IgD-negative memory B cell (primary cell): Measurements from ENCODE around the gene GRK6. TPM values are rescaled to one million over a fixed set of nuclear protein-coding genes. Genes with fewer than 3 reads are reported as not detected.
A peak's percentile ranks its signal among the peaks of the same experiment; 100 is the strongest.

ENCODE experiments used
- H3K27ac Mint-ChIP-seq, 3 donors: one replicate each; pipeline ENCODE4 v1.8.0; 2020 to 2022; ENCODE audit warnings: mild to moderate bottlenecking in 3 of 3, mixed read lengths in 3 of 3, moderate library complexity in 1 of 3
- H3K27me3 Mint-ChIP-seq: one replicate; pipeline ENCODE4 v1.8.0; 2021; ENCODE audit warnings: mixed read lengths
- H3K36me3 Mint-ChIP-seq: one replicate; pipeline ENCODE4 v1.8.0; 2020; ENCODE audit warnings: mild to moderate bottlenecking, mixed read lengths
- H3K4me1 Mint-ChIP-seq, 3 donors: one replicate each; pipeline ENCODE4 v1.8.0; 2020 to 2022; ENCODE audit warnings: mixed read lengths in 3 of 3, mild to moderate bottlenecking in 1 of 3
- H3K4me3 Mint-ChIP-seq, 4 donors: one replicate each; pipeline ENCODE4 v1.8.0; 2020 to 2022; ENCODE audit warnings: mild to moderate bottlenecking in 4 of 4, mixed read lengths in 4 of 4, moderate library complexity in 3 of 4
- H3K9me3 Mint-ChIP-seq, 3 donors: one replicate each; pipeline ENCODE4 v1.8.0; 2020 to 2021; ENCODE audit warnings: mixed read lengths in 3 of 3, mild to moderate bottlenecking in 1 of 3
- polyA plus RNA-seq: library from polyadenylated mRNA; unstranded; fragments of 300-500 nt; fragmentation: Illumina TruSeq; gene quantifications from one replicate; pipeline ENCODE4 v1.2.3, GENCODE V29; 2021

The GRK6 gene
- polyA plus RNA-seq, 1 donor from 2014 or later, result 107 TPM

- Mint-ChIP-seq H3K9me3 (no peaks in the 10 kb centered on the region), H3K27ac (peak overlapping the region in 2 of 3 donors; percentile 46 to 88), H3K27me3 (peaks cover 5% of the 10 kb centered on the region), H3K4me3 (peak overlapping the region in 3 of 4 donors; percentile 12 to 60 (median 51)), H3K4me1 (peaks cover 14 to 25% (median 21%) of the 10 kb centered on the region in 3 donors), H3K36me3 (no peaks in the 10 kb centered on the region)
These were observed 35.8 kb upstream of the GRK6 start for GRCh38 chr5:177390363-177391300.

- Mint-ChIP-seq H3K36me3 (no peaks in the 10 kb centered on the region), H3K4me1 (peaks cover 14 to 22% (median 21%) of the 10 kb centered on the region in 3 donors), H3K4me3 (no peak overlapping the region), H3K9me3 (no peaks in the 10 kb centered on the region), H3K27ac (no peak overlapping the region), H3K27me3 (peaks cover 5% of the 10 kb centered on the region)
These were observed 33.7 kb upstream of the GRK6 start for GRCh38 chr5:177392765-177393164.

- no peak overlapping the region for H3K4me3 Mint-ChIP-seq
- H3K27me3 Mint-ChIP-seq, result peaks cover 5% of the 10 kb centered on the region
- H3K27ac Mint-ChIP-seq, result no peak overlapping the region
- H3K4me1 Mint-ChIP-seq, result peaks cover 14 to 22% (median 19%) of the 10 kb centered on the region in 3 donors
- no peaks in the 10 kb centered on the region for H3K36me3 Mint-ChIP-seq
- H3K9me3 Mint-ChIP-seq, result no peaks in the 10 kb centered on the region
These were observed 33.2 kb upstream of the GRK6 start for GRCh38 chr5:177393206-177393765.

DNA sequence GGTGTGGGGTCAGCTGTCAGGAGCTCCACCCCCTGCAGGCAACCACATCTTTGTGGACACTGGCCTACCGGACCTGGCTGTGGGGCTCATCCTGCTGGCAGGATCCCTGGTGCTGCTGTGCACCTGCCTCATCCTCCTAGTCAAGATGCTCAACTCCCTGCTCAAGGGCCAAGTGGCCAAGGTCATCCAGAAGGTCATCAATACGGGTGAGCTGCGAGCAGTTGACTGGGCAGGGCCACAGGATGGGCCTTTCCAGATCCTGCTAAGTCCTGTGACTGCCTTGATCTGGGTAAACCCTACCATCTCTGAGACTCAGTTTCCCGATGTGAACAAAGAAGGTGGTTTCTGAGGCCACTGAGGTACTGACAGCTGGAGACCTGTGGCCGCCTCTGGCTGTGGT lies 32.5 kb upstream of the GRK6 start:
- Mint-ChIP-seq H3K4me1 (peaks cover 9 to 18% (median 13%) of the 10 kb centered on the region in 3 donors), H3K9me3 (no peaks in the 10 kb centered on the region), H3K4me3 (no peak overlapping the region), H3K27ac (no peak overlapping the region), H3K36me3 (no peaks in the 10 kb centered on the region), H3K27me3 (peaks cover 5% of the 10 kb centered on the region)

DNA sequence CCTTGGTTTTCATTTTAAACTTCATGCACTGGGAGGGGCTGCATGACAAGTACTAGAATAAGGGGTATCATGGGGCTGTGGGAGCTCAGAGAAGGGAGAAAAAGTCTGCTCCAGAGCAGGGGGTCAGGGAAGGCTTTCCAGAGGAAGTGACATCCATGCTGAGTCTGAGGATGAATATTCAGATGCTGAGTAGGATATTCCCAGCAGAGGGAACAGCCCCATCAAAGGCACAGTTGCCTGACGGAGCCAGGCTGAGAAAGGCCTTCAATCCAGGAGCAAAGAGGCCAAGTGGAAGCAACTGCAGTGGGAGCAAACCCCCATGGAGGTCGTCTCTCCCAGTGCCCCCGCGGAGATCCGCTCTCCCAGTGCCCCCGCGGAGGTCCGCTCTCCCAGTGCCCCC lies 30.4 kb upstream of the GRK6 start:
- peak overlapping the region in 1 of 3 donors; percentile 50 for H3K27ac Mint-ChIP-seq
- H3K36me3 Mint-ChIP-seq, result no peaks in the 10 kb centered on the region
- H3K27me3 Mint-ChIP-seq, result no peaks in the 10 kb centered on the region
- no peaks in the 10 kb centered on the region for H3K9me3 Mint-ChIP-seq
- H3K4me3 Mint-ChIP-seq, result no peak overlapping the region
- H3K4me1 Mint-ChIP-seq, result peaks cover 0 to 3% (median 0%) of the 10 kb centered on the region in 3 donors

DNA sequence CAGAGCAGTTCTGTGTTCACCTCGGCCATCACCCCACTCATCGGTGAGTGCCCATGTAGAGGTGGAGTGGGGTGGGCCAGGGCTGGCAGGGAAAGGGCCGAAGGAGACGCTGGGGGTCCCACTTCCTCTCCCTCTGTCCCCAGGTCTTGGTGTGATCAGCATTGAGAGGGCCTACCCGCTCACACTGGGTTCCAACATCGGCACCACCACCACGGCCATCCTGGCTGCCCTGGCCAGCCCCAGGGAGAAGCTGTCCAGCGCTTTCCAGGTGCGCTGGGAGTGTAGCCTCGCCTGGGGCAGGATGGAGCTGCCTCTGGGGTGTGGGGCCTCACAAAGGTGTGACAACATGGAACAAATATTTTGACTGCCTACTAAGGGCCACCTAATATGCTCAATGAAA lies 29.7 kb upstream of the GRK6 start:
- Mint-ChIP-seq H3K27me3 (peaks cover under 1% of the 10 kb centered on the region), H3K27ac (no peak overlapping the region), H3K9me3 (no peaks in the 10 kb centered on the region), H3K4me1 (peaks cover 0 to 3% (median 0%) of the 10 kb centered on the region in 3 donors), H3K36me3 (no peaks in the 10 kb centered on the region), H3K4me3 (no peak overlapping the region)

DNA sequence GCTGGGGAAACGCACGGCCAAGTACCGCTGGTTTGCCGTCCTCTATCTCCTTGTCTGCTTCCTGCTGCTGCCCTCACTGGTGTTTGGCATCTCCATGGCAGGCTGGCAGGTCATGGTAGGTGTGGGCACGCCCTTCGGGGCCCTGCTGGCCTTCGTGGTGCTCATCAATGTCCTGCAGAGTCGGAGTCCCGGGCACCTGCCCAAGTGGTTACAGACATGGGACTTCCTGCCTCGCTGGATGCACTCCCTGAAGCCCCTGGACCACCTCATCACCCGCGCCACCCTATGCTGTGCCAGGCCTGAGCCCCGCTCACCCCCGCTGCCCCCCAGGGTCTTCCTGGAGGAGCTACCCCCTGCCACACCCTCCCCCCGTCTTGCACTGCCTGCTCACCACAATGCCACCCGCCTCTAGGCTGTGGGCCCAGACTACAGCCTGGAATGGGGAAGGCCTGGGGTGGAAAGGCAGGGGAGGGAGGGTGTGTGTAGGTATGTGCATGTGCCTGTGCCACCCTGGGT lies 28.5 kb upstream of the GRK6 start:
- peak overlapping the region in 1 of 3 donors; percentile 64 for H3K27ac Mint-ChIP-seq

DNA sequence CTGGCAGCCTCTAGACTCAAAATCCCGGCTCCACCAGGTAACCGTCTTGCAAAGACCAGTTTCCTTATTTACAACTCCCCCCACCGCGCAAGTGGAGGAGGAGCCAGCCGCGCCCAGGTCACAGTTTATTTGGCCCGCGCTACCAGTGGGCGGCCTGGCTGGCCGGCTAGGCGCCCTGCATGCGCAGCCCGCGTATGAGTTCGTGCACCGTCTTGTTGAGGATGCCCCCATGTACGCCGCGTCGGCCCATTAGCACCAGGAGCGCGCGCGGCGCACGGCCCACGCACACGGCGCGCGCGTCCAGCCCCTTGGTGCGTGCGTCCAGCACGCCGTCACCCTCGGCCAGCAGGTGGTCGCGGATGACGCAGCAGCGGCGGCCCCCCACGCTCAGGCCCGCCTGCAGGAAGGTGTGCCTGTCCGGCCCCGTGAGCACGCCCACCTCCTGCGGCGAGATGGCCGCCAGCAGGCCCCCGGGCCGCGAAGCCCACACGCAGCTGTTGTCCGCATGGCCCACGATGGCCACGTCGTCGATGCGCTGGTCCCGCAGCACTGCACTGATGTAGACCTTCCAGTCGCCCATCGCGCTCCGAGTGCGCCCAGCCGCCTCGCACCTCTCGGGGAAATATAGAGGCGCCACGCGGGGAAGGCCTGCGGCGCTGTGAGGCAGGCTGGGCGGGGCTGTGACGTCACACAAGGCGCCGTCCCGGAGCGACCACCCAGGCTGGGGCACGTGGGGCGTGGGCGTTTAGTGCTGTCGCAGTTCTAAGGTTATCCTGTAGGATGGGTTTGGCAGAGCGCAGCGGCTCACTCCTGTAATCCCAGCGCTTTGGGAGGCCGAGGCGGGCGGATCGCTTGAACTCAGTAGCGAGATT lies 26.2 kb upstream of the GRK6 start, which contains the start of gene PFN3:
PFN3 (minus strand) TSS at position 665 of the 872 bp plus-strand sequence; CDS start at position 580, 85 bp downstream.
- Mint-ChIP-seq H3K36me3 (no peaks in the 10 kb centered on the region), H3K27me3 (peaks cover 15% of the 10 kb centered on the region), H3K27ac (no peak within 1 kb of the TSS), H3K4me1 (peaks cover 0 to 14% (median 11%) of the 10 kb centered on the region in 3 donors), H3K4me3 (peak within 1 kb of the TSS in 3 of 4 donors; percentile 27 to 84 (median 28)), H3K9me3 (no peaks in the 10 kb centered on the region)

More for the DNA sequence above, 28.5 kb upstream of the GRK6 start:
- Mint-ChIP-seq H3K36me3 (no peaks in the 10 kb centered on the region), H3K4me3 (no peak overlapping the region), H3K9me3 (no peaks in the 10 kb centered on the region), H3K4me1 (peaks cover 0 to 5% (median 4%) of the 10 kb centered on the region in 3 donors), H3K27me3 (peaks cover 10% of the 10 kb centered on the region)

DNA sequence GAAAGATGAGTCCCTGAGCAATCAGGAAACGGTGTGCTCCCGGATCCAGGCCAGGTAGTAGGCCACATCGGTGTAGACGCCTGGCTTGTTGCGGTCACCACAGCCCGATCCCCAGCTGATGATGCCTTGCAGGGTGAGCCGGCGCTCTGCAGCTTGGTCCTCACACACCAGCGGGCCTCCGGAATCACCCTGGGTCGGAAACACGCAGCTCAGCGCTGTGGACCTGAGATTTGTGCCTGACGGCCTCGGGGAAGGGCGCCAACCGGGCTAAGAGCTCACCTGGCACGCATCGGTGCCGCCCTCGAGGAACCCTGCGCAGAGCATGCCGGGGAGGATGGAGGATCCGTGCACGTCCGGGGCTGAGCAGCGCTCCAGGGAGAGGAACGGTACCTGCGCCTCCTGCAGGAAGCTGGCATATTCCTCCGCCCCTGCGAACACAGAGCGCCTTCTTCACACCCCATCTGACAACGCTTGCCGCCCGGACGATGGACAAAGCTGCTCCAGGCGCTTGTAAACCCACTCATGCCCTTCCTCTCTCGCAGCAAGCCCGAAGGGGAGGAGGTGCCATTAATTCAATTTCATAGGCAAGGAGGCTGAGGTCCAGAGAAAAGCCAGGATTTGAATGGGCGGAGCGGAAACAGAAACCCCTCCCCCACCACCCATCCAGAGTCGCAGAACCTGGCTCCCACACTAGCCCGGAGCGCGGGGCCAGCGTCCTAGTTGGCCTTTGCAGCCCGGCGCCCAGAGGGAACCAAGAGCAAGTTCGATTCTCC lies 24.0 kb upstream of the GRK6 start:
- H3K27me3 Mint-ChIP-seq, result peaks cover 15% of the 10 kb centered on the region
- peak overlapping the region in 1 of 3 donors; percentile 86 for H3K27ac Mint-ChIP-seq
- no peaks in the 10 kb centered on the region for H3K36me3 Mint-ChIP-seq
- no peaks in the 10 kb centered on the region for H3K9me3 Mint-ChIP-seq
- peaks cover 10 to 25% (median 21%) of the 10 kb centered on the region in 3 donors for H3K4me1 Mint-ChIP-seq
- peak overlapping the region; percentile 77 to 92 (median 86) for H3K4me3 Mint-ChIP-seq

DNA sequence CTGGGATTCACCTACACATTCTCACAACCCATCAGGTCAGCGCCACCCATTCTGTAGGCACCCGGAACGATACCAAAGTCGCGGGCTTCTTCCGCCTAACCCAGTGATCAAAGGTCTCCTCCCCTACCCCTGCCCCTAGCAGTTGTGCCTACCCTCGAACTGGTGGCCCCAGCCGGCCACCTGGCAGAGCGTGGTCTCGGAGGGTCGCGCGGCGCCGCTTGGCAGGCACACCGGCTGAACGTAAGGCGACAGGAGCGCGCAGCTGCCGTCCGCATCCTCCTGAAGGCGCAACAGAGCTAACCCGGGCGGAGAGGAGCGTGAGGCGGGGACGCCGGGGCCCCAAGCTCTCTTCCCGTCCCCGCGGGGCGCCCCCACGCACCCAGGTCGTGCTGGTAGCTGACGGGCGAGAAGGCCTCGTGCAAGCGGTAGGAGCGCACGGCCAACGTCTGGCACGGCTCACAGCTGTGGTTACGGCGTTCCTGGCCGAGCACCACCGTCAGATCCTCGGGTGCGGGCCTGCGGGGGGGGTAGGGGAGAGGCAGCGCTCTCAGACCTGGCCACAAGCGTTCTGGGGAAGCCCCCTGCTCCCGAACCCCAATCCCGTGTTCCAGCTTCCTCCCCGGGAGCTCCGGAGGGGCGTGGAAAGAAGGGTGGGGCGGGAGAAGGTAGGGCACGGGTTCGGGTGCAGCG lies 23.2 kb upstream of the GRK6 start:
- H3K4me1 Mint-ChIP-seq, result peaks cover 10 to 25% (median 21%) of the 10 kb centered on the region in 3 donors
- peak overlapping the region; percentile 77 to 92 (median 86) for H3K4me3 Mint-ChIP-seq
- no peaks in the 10 kb centered on the region for H3K36me3 Mint-ChIP-seq
- H3K27me3 Mint-ChIP-seq, result peaks cover 15% of the 10 kb centered on the region
- H3K9me3 Mint-ChIP-seq, result no peaks in the 10 kb centered on the region
- peak overlapping the region in 2 of 3 donors; percentile 67 to 86 for H3K27ac Mint-ChIP-seq

DNA sequence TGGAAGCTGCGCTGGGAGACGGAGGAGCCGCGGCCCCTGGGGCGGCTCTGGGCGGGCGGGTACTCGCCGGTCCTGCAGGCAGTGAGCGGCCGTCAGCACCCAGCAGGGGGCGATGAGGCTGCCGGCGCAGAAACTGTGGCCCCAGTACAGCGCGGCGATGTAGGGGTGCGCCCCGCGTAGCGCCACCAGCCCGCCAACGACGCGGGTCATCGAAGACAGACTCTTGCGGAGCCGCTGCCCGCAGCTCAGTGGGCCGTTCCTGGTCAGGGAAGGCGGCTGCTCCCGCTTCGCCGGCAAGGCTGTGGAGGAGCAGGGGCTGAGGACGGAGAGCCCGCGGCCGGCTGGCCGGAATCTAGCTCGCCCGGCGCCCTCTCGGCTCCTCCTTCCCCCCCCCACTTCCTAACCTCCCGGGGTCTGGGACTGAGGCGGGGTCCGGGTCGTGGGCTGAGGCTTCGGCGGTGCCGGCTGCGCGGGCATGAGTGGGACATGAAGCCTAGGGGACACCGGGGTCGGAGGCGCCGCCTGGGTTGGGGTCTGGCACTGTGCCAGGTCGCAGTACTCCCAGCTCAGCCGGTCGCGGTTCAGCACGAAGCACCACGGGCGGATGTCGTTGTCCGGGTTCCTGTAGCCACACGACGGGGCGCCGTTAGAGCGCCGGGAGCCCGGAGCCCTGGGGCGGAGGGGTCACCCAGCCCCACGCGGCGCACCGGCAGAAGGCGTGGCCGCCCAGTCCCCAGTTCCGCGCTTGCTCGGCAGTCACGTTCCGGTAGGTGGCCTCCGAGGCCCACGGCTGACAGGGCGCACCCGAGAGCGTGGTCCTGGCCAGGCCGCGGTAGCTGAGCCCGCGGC lies 22.5 kb upstream of the GRK6 start:
- H3K4me3 Mint-ChIP-seq, result peak overlapping the region; percentile 77 to 92 (median 86)
- H3K9me3 Mint-ChIP-seq, result no peaks in the 10 kb centered on the region
- no peaks in the 10 kb centered on the region for H3K36me3 Mint-ChIP-seq
- H3K27me3 Mint-ChIP-seq, result peaks cover 15% of the 10 kb centered on the region
- peak overlapping the region in 2 of 3 donors; percentile 67 to 86 for H3K27ac Mint-ChIP-seq
- peaks cover 10 to 25% (median 21%) of the 10 kb centered on the region in 3 donors for H3K4me1 Mint-ChIP-seq

DNA sequence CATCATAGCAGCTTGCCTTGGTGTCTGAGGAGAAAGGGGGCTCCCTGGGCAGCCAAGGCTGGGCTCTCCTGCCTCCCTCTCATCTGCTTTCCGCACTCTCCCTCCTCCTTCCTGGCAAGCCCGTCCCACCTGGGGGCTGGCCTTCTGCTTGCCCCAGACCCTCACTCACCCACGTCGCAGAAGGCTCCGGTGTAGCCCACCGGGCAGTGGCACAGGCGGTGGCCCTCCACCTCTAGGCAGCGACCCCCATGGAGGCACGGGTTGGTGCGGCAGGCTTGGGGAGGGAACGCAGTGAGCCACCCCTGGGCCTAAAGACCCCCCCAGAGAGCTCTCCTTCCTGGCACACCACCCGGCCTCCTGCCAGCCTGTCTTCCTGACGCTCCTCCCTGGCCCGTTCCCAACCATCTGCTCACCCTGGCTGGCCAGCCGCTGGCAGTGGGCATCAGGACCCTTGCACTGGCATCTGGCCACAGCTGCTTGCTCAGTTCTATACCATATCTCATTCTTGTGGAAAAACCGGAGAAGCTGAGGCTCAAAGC lies 21.8 kb upstream of the GRK6 start:
- H3K27ac Mint-ChIP-seq, result peak overlapping the region in 1 of 3 donors; percentile 86
- H3K9me3 Mint-ChIP-seq, result no peaks in the 10 kb centered on the region
- H3K4me1 Mint-ChIP-seq, result peaks cover 10 to 25% (median 21%) of the 10 kb centered on the region in 3 donors
- peaks cover 19% of the 10 kb centered on the region for H3K27me3 Mint-ChIP-seq
- H3K4me3 Mint-ChIP-seq, result peak overlapping the region; percentile 77 to 89 (median 80)
- no peaks in the 10 kb centered on the region for H3K36me3 Mint-ChIP-seq
